Activated CD4-positive, alpha-beta T cell treated with anti-CD3 and anti-CD28 coated beads, Interleukin-2, Interleukin-6, amounts not matched to agents 100 ng/mL and 50 ng/mL, durations not matched to agents 16 hours and 8 hours (primary cell): ENCODE data around the gene MED15.
A peak's percentile ranks its signal among the peaks of the same experiment; 100 is the strongest.
"Not testable (repeated sequence)": the region's sequence is repeated elsewhere in the genome, so short reads cannot be mapped to it uniquely, and the experiment has no call there.

ENCODE experiments used
- DNase-seq: peaks from one replicate; pipeline ENCODE4 v3.0.0-alpha.2; 2020

Gene MED15

DNA sequence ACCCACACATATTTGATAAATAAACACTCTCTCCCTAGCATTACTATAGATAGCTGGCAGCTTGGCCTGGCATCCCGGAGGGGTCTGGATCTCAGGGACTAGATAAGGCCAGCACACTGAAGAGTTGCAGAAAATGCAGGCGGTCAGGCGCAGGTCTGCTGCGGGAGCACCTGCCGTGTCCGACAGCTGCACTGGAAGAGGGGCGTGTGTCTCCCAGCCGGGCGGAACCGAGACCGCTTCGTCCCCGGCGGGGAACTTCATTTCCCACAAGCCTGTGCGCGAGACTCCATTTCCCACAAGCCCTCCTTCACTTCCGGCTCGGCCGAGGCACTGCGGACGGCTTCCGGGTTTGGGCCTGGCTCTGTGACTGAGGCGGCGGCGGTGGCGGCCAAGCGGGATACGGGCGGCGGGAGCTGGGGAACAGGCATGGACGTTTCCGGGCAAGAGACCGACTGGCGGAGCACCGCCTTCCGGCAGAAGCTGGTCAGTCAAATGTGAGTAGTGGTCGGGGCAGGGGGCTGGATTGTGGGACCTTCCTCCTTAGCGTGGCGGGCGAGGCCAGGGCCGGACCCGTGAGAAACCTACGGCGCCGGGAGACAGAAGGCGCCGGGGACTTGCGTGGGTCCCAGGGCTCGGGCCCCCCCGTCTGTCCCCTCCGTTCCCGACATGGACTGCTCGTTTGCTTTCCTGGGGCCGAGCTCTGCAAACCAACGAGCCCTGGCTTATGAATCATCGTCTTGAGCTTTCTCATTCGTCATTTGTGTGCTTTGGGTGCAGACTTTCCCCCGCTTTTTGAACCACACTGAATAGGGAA lies at the start of gene MED15:
MED15 (plus strand) TSS at position 358 of the 814 bp plus-strand sequence; CDS start at position 427, 69 bp downstream.
- DNase-seq, result peak; percentile 94

- DNase-seq, result no peak
These were observed 48.8 kb upstream of the MED15 start for GRCh38 chr22:20458530-20459151.

- no peak for DNase-seq
These were observed 48.3 kb upstream of the MED15 start for GRCh38 chr22:20459152-20459542.

GRCh38 chr22:20459862-20460261 lies 47.5 kb upstream of the MED15 start:
- no peak for DNase-seq

- DNase-seq, result peak; percentile 45
These were observed 43.9 kb upstream of the MED15 start for GRCh38 chr22:20463324-20464095.

DNA sequence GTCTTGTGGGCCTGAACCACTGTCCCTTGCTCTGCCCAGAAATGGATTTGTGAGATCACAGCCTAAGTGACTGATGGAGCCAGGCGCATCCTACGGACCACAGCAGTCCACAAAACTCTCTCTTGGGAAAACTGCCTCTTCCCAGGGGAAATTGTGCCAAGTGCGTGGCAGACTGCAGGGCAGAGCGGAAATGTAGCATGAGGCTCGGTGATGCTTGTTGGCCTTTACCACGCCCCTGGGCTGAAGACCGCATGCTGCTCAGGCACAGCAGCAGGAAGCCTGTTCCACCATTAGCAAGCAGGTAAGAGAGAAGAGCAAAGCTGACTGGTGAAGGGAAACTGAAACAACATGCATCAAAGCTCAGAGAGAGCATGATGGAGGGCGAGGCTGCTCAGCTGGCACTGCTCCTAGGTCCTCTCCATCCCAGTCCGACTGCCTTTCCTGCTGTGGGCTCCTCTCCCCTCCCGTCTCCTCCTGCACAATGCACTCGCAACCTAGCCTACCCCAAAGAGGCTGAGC lies 43.3 kb upstream of the MED15 start:
- peak; percentile 65 for DNase-seq

DNA sequence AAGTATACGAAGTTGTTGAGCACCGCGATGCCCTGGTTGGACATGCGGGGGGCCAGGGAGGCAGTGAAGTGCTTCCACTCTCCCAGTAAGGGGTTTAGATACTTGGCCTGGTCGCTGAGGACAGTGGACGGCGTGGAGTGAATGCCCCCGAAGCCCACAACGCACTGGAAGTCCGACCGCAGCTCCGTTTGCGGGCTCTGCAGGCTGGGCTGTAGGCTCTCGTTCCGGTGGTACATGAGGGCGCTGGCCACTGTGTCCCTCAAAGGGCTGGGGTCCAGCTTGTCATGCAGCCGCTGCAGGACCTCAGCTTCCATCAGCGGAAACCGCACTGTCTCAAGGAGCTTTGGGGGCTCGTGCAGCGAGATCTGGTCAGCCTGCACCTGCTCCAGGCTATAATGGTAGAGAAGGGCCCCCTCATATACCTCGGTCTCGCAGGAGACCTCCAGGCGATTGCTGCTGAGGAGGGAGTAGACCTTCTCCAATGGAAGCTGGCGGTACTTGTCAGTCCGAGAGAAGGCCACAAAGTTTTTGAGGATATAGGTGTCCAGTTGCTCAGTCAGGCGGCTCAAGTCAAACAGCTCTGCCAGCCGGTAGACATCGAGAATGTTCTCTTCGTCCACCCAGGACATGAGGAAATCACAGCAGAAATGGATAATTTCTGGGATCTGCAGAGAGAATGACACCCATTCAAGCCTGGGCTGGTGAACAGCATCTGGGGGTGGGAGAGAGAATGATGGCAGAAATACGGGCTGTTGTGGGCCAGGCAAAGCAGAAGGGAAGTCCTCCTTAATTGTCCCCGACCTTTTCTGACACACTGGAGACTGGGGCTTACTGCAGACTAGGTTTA lies 42.3 kb upstream of the MED15 start:
- DNase-seq, result no peak

- DNase-seq, result no peak
These were observed 41.7 kb upstream of the MED15 start for GRCh38 chr22:20465759-20466077.

DNA sequence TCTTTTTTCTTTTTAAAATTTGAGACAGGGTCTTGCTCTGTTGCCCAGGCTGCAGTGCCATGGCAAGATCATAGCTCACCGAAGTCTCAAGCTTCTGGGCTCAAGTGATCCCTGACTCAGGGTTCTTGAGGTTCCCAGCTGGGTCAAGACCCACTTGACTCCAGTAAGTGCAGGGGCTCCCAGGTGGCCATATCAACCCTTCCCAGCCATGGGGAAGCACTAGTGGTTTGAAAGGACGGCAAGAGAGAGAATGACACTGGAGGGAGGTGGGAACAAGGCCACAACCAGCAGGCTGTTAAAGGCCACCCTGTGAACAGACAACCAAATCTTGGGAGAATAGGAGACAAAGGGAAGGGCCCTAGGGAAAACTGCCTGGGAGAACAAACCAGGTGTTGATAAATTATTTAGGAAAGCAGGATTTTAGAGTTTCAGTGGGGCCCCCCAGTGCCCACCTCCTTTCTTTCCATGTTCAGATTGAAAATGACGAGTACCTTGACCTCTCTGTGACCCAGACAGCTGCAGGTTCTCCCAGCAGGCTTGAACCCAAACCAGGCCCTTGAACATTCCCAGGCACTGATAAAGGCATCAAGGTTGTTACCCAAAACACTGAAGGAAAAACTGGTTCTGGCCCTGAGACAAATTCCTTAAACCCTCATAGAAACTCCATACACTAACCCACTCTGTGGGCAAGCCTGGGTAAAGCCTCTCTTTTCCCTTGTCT lies 40.6 kb upstream of the MED15 start:
- no peak for DNase-seq

GRCh38 chr22:20469110-20469868 lies 38.1 kb upstream of the MED15 start:
- no peak for DNase-seq

DNA sequence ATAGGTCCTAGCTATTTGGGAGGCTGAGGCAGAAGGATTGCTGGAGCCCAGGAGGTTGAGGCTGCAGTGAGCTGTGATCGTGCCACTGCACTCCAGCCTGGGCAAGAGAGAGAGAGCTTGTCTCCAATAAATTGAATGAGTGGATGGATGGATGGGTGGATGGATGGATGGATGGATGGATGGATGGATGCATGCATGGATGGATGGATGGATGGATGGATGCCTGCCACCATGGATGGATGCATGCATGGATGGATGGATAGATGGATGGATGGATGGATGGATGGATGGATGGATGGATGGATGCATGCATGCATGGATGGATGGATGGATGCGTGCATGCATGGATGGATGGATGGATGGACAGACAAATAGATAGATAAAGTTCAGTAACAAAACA lies 36.9 kb upstream of the MED15 start:
- not testable (repeated sequence) for DNase-seq

DNA sequence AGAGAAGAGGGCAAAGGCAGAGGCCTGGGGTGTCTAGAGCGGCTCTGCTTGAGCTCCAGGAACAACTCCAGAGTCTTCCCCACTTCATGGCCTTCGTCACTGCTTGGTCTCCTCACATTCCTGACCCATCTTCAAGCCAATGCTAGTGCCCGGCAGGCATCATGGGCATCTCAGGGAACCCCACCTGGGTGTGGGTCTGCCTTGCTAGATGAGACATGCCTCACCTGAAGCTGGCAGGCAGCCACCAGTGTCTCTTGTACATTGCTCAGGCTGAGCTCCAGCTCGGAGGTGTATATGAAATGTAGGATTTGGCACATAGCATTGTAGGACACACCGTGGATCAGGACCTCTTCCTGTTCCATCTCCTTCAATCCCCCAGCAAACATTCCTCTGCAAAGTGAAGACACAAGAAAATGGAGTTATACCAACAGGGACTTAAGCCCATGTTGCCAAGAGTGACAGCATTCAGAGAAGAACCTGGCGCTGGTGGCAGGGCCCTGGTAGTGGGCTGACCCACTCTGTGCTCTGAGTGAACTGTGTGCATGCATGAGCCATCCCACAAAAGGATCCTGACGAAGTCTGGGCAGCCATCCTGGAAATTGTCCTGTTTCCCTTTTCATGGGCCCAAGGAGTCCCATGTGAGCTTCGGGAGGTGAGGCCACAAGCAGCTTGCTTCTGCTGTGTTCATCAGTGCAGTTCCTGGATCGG lies 36.1 kb upstream of the MED15 start:
- no peak for DNase-seq

DNA sequence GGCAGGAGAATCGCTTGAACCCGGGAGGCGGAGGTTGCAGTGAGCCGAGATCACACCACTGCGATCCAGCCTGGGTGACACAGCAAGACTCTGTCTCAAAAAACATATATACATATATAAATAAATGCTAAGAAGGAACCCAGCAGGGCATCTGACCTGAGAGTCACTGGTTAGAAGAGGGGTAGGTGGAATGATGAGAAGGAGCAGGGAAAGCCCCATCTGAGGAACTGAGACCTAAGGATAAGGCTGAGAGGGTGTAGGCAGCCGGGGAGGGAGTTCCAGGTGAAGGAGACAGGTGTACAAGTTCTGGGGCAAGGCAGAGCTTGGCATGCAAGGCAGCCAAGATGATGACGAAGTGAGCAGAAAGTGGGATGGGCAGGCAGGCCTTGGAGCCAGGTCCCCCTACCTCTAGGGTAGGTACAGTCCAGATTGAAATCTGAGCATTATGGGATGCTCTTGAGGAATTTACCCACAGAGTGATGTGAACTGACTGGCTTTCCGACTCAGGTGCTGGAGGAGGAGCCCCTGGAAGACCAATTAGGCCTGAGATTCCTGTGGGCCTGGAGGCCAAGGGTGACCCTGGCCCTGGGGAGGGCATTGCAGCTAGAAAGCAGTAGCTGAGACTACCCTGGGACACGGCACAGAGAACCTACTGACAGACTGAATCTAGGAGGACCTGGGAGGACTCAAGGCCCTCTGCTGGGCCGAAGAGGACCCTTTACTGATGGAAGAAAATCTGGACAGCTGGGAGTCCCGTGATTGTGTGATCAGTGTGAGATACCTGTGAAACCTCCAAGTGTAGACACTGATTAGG lies 34.6 kb upstream of the MED15 start:
- no peak for DNase-seq

GRCh38 chr22:20475115-20475436 lies 32.3 kb upstream of the MED15 start:
- no peak for DNase-seq

GRCh38 chr22:20475569-20475968 lies 31.8 kb upstream of the MED15 start:
- DNase-seq, result not testable (repeated sequence)

DNA sequence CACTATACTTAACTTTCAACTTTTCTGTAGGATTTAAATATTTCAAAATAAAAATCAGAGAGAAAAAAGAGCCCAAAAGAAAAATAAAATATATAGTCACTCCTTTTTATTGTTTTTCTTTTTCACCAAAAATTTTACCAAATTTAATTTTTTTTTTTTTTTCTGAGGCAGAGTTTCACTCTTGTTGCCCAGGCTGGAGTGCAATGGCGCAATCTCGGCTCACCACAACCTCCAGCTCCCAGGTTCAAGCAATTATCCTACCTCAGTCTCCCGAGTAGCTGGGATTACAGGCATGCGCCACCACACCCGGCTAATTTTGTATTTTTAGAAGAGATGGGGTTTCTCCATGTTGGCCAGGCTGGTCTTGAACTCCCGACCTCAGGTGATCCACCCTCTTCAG lies 29.4 kb upstream of the MED15 start:
- not testable (repeated sequence) for DNase-seq

GRCh38 chr22:20479612-20480196 lies 27.7 kb upstream of the MED15 start:
- DNase-seq, result no peak

DNA sequence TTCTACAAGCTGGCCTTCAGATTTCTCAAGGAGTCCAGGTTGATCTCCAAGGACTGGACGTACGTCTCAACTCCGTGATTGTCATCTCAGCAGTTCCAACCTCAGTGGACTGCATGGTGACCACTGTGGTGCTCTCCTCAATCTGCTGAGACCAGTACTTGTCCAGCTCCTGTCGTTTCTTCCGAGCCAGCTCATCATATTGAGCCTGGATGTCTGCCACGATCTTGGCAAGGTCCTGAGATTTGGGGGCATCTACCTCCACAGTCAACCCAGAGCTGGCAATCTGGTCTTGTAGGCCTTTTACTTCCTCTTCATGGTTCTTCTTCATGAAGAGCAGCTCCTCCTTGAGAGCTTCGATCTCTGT lies 24.3 kb upstream of the MED15 start:
- DNase-seq, result not testable (repeated sequence)

DNA sequence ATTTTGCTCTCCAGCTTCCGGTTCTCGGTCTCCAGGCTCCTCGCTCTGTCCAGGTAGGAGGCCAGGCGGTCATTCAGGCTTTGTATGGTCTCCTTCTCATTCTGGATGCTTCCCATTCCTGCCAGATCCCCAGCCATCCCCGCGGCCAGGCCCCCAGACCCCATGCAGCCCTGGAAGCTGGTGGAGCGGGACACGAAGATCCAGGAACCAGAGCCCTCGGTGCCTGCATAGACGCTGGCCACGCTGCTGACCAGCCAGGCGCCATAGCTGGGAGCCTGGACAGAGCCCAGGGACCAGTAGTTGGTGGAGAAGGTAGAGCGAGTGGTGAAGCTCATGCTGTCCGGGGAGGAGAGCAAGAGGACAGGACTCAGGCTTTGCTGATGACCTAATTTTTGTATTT lies 23.6 kb upstream of the MED15 start:
- no peak for DNase-seq
